ENCODE results near the gene STIM1. TPM values are rescaled to one million over a fixed set of nuclear protein-coding genes. Genes with fewer than 3 reads are reported as not detected.
A peak's percentile ranks its signal among the peaks of the same experiment; 100 is the strongest.

Gene STIM1
- total RNA-seq, 1 experiment from 2014 or later = 18.1 TPM

- no peak for DNase-seq (ENCODE audit: low read depth)
Measured at GRCh38 chr11:3830088-3830487, 25.4 kb upstream of the STIM1 start.

GRCh38 chr11:3830730-3831129 lies 24.7 kb upstream of the STIM1 start:
- DNase-seq (ENCODE audit: low read depth) = no peak

GRCh38 chr11:3831378-3832239 lies 23.9 kb upstream of the STIM1 start:
- no peak for DNase-seq (ENCODE audit: low read depth)

- DNase-seq (ENCODE audit: low read depth) = no peak
Measured at GRCh38 chr11:3832816-3833215, 22.6 kb upstream of the STIM1 start.

GRCh38 chr11:3833449-3833848 lies 22.0 kb upstream of the STIM1 start:
- DNase-seq (ENCODE audit: low read depth) = no peak

- DNase-seq (ENCODE audit: low read depth) = no peak
Measured at GRCh38 chr11:3834349-3834663, 21.2 kb upstream of the STIM1 start.

- DNase-seq (ENCODE audit: low read depth) = peak; percentile 30
Measured at GRCh38 chr11:3834664-3835461, 20.6 kb upstream of the STIM1 start.

- DNase-seq (ENCODE audit: low read depth) = no peak
Measured at GRCh38 chr11:3835751-3836150, 19.7 kb upstream of the STIM1 start.

- no peak for DNase-seq (ENCODE audit: low read depth)
Measured at GRCh38 chr11:3836903-3837302, 18.6 kb upstream of the STIM1 start.

- DNase-seq (ENCODE audit: low read depth) = no peak
Measured at GRCh38 chr11:3837793-3838192, 17.7 kb upstream of the STIM1 start.

- DNase-seq (ENCODE audit: low read depth) = no peak
Measured at GRCh38 chr11:3838504-3838903, 17.0 kb upstream of the STIM1 start.

GRCh38 chr11:3840004-3840869 lies 15.2 kb upstream of the STIM1 start:
- peak; percentile 34 for DNase-seq (ENCODE audit: low read depth)

GRCh38 chr11:3840870-3841425 lies 14.5 kb upstream of the STIM1 start, which contains the start of gene RHOG:
Gene RHOG (minus strand): TSS chr11:3840959. CDS start chr11:3828138, 12,821 bp downstream.
- no peak for DNase-seq (ENCODE audit: low read depth)

- peak; percentile 90 for DNase-seq (ENCODE audit: low read depth)
Measured at GRCh38 chr11:3841426-3842350, 13.8 kb upstream of the STIM1 start.

- no peak for DNase-seq (ENCODE audit: low read depth)
Measured at GRCh38 chr11:3843326-3843725, 12.1 kb upstream of the STIM1 start.

GRCh38 chr11:3845246-3845645 lies 10.2 kb upstream of the STIM1 start:
- DNase-seq (ENCODE audit: low read depth) = no peak

GRCh38 chr11:3845670-3846069 lies 9.8 kb upstream of the STIM1 start:
- no peak for DNase-seq (ENCODE audit: low read depth)

- DNase-seq (ENCODE audit: low read depth) = peak; percentile 52
Measured at GRCh38 chr11:3849297-3849874, 6.1 kb upstream of the STIM1 start.

GRCh38 chr11:3853545-3853842 lies 2.0 kb upstream of the STIM1 start:
- no peak for DNase-seq (ENCODE audit: low read depth)

Data from HT1080 (cell line).